GM18858 (cell line): ENCODE results near the gene GALNT18.

Experiments used
- ATAC-seq: cut with Tn5 transposase; IDR thresholded peaks from one replicate; pipeline ENCODE4 v1.9.1; 2021; ENCODE audit not compliant: unreplicated experiment

GALNT18 gene

GRCh38 chr11:11391796-11392463, 229.9 kb downstream of the GALNT18 start:
- ATAC-seq = no peak

GRCh38 chr11:11391169-11391568, 230.6 kb downstream of the GALNT18 start:
- ATAC-seq = no peak

GRCh38 chr11:11390068-11390771, 231.6 kb downstream of the GALNT18 start:
- ATAC-seq = no peak

- no peak for ATAC-seq
These were observed 232.6 kb downstream of the GALNT18 start for GRCh38 chr11:11389238-11389637.

GRCh38 chr11:11387622-11388305, 234.0 kb downstream of the GALNT18 start:
- ATAC-seq = no peak

- ATAC-seq = no peak
These were observed 234.6 kb downstream of the GALNT18 start for GRCh38 chr11:11387207-11387606.

- no peak for ATAC-seq
These were observed 237.0 kb downstream of the GALNT18 start for GRCh38 chr11:11384829-11385228.

GRCh38 chr11:11383995-11384394, 237.8 kb downstream of the GALNT18 start:
- no peak for ATAC-seq

GRCh38 chr11:11382858-11383532, 238.8 kb downstream of the GALNT18 start:
- ATAC-seq = no peak

- ATAC-seq = no peak
These were observed 240.2 kb downstream of the GALNT18 start for GRCh38 chr11:11381471-11382105.

GRCh38 chr11:11380883-11381282, 240.9 kb downstream of the GALNT18 start:
- no peak for ATAC-seq

GRCh38 chr11:11380340-11380739, 241.5 kb downstream of the GALNT18 start:
- no peak for ATAC-seq

GRCh38 chr11:11379661-11380060, 242.1 kb downstream of the GALNT18 start:
- ATAC-seq = no peak

GRCh38 chr11:11378184-11378940, 243.4 kb downstream of the GALNT18 start:
- ATAC-seq = no peak

GRCh38 chr11:11374358-11375148, 247.3 kb downstream of the GALNT18 start:
- no peak for ATAC-seq

GRCh38 chr11:11373934-11374333, 247.9 kb downstream of the GALNT18 start:
- ATAC-seq = no peak

- ATAC-seq = no peak
These were observed 249.3 kb downstream of the GALNT18 start for GRCh38 chr11:11372461-11372860.

- ATAC-seq = no peak
These were observed 250.9 kb downstream of the GALNT18 start for GRCh38 chr11:11370962-11371303.

- no peak for ATAC-seq
These were observed 251.4 kb downstream of the GALNT18 start for GRCh38 chr11:11370255-11370961.
